Globus pallidus (tissue), 1 donor: ENCODE measurements around the gene CACNG6.

Experiments
- DNase-seq: peaks from one replicate; pipeline ENCODE4 v3.0.0-alpha.2; 2015; ENCODE audit warnings: low spot score

Gene CACNG6

DNA sequence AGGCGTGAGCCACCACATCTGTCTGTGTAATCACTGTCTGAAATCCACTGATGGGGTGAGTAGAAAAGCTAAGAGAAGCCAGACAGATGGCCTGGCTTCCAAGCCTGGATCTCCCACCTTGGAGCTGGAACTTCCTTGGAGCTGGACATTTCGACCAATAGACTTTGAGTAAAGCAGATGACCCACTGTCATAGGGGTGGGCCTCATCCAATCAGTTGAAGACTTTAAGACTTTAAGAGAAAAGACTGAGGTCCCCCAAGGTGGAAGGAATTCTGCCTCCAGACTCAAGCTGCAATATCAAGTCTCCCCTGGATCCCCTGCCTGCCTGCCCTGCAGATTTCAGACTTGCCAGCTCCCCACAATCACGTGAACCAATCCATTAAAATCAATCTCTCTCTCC, 51.6 kb downstream of the CACNG6 start:
- DNase-seq: no peak

DNA sequence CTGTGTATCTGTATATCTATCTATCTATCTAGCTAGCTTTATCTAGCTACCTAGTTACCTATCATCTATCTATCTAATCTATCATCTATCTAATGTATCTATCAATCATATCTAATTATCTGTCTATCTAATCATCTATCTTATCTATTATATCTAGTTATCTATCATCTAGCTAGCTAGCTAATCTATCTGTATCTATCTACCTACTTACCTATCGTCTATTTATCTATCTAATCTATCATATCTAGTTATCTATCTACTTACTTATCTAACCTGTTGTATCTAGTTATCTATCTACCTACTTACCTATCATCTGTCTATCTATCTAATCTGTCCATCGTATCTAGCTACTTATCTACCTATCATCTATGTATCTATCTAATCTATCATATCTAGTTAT, 54.3 kb downstream of the CACNG6 start:
- no peak for DNase-seq

DNA sequence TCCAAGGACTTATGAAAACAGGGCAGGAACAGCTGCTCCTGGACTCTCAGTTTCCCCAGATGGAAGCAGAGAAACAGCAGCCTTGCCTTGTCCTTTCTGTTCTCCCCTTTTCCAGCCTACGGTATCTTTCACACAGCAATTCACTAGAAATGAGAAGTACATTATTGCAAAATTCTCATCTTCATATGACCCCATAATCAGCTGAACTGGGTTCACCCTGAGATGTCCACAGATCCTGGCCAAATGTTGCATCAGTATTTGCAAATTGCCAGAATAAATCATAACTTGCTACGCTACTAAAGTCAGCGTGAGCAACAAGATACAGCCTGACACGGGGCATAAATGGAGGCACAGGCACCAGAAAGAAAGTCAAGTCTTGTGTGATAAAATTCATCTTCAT, 56.2 kb downstream of the CACNG6 start:
- DNase-seq: no peak
